OCI-M1 (cell line): Measurements from ENCODE around the gene MUSK.
"Not testable (repeated sequence)": the region's sequence is repeated elsewhere in the genome, so short reads cannot be mapped to it uniquely, and the experiment has no call there.

Source experiments
- DNase-seq: peaks from one replicate; lab custom pipeline; 2025; lab: John Stamatoyannopoulos, UW

MUSK gene

DNA sequence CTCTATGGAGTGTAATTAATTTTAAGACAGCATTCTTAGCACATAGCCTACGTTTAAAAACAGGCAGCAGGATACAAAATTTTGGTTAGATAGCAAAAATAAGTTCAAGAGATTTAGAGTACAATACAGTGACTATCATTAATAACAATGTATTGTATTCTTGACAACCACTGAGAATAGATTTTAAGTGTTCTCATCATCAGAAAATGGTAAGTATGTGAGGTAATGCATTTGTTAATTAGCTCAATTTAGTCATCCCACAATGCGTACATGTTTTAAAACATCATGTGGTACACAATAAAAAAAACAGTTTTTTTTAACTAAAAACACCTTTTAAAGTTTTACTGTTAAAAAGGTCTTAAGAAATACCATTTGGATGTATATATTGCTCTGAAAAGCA is 94.2 kb downstream of the MUSK start:
- no peak for DNase-seq

DNA sequence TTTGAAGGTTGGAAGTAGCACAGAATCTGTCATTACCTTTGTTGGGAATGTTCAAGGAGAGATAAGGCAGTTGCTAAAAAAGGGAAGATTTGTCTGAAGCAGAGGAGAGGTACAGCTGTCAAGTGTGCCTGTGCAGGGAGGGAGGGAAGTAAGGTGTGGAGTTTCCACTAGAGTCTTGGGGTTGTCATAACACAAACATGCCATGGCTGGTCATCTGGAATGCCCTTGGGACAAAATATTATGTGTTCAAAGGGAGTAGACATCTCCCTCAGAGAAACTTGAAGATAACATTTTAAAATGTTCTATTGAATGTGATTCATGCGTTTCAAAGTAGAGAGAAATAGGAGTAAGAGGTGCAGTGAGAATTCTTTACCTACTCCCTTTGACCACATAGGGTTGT is 95.0 kb downstream of the MUSK start:
- no peak for DNase-seq

DNA sequence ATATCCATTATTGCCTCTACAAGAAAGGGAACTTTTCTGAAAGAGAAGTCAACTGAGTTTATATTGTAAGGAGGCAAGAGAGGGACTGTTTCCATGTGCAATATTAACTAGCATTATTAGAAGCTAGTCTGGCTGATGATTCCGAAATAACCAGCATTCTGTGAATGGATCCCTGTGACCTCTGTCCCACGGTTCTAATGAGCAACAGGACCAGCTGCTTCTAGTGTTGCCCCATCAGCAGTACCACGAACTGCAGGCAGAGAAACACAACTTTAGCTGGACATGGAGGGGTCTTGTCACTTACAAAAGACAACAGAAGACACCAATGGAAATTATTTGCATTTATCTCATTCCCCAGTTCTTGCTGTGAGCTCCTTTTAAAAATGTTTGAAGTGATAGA is 95.4 kb downstream of the MUSK start:
- no peak for DNase-seq

DNA sequence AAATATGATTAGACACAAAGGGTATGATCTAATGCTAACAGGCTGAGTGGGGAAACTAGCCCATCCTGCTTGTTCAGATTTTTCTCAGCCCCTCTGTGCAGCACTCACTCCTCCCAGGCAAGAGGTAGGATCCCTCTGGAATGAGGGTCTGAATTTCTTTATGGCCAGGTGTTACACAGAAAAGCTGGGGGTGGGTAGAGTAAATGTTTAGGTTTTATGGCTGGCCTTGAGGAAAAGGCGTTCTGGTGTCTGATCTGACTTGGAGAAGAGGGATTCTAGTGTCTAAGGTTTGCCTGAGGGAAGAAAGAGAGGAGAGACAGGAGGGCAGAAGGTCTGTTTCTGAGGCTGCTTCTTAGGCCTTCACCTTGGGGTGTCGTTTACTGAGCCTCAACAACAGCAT is 97.3 kb downstream of the MUSK start:
- DNase-seq, result no peak

DNA sequence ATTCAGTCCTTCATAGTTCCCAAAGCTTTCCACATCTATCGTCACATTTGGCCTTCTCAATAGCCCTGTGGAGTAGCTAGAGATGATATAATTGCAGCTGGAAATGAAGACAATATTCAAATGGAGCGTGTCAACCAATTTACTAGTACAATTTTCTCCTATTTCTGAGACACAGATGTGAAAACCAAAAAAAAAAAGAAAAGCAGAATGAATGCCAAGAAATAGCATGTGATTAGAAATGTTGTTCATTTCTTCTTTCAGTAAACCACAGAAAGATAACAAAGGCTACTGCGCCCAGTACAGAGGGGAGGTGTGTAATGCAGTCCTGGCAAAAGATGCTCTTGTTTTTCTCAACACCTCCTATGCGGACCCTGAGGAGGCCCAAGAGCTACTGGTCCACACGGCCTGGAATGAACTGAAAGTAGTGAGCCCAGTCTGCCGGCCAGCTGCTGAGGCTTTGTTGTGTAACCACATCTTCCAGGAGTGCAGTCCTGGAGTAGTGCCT is 99.0 kb downstream of the MUSK start:
- DNase-seq, result peak; percentile 58

DNA sequence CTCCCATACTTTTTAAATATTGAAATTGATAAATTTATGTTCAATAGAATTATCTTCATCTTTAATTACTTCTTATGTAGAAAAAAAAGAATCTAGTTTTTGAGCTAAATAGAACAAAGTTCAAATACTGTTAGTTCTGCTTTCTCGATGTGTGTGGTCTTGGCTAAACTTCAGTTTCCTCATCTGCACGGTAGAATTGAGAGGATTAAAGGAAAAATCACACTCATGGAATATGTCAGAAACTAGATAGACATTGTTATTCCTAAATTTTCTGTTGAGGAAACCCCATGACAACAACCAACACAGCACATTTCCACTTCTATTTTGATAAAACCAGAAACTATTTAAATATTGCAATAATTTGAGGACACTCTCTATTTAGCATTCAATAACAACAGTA is 100.3 kb downstream of the MUSK start:
- DNase-seq, result peak; percentile 41

DNA sequence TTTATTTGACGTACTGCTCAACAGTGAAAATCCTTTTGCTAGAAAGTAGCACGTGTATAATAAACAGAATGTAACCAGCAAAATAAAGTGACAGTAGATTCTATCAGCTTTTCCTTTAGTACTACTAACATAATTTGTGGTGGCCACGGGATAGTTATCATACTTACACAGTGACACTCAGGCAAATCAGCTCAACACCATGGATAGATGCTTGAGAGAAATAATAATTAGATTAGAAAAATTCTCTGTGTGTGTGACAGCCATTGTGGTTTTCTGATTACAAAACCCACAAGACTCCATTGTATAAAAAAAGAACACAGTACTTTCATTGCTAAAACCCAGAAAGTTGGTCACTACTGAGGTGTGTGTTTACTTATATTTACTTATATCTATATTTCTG is 101.1 kb downstream of the MUSK start:
- DNase-seq, result peak; percentile 74

DNA sequence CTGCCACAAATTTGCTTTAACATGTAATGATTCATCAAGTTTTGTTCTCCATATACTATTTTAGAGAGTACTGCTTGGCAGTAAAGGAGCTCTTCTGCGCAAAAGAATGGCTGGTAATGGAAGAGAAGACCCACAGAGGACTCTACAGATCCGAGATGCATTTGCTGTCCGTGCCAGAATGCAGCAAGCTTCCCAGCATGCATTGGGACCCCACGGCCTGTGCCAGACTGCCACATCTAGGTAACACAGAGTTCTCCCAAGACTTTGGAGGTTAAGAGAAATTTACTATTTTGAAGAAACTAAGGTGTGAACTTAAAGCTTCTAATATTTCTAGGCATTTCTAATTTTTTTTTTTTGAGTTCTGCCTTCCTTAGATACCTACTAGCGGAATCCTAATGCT is 107.1 kb downstream of the MUSK start:
- DNase-seq, result no peak

DNA sequence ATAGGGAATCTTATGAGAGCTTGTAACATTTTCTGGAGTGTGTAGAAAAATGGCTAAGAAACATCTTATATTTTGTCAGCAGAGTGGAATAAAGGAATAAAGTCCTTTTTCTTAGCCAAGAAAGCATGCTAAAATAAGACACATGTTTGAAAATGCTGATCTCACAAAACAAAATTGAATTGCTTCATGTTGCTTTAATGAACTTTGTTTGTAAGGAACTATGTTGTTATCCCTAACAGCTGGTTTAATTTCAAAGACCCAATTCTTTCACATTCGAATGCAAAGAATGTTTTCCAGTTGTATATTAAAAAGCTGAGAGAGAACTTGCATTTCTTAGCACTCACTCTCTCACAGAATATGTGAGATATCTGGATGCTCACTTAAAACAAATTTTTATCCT is 107.6 kb downstream of the MUSK start:
- no peak for DNase-seq

DNA sequence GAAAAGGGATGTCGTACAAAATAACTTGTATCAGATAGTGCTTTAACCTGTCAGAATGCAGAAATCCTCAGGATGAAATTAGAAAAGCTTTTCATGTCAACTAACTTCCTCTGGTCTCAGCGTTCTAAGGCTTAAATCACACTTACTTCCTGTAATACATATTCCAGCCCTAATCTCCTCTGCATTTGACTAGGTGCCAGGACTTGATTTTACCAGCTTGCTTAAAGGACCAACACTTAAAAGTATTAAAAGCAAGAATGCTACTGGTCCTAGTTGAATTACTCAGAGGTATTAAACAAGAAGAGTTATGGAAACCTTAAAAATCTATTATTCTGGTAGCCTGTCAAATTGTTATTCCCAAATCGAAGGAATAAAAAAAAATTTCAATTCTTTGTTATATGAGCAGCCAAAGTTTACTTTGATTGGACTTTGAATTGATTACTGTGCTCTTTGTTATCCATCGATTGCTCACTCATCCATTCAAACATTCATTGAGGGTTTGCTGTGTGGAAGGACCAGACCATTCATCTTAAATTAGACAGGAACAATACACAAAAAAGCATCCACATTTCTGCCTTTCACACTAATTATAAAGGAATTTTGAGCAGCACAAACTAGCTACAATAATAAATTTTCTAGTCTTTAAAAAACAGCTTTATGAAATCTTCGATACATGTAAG is 108.7 kb downstream of the MUSK start:
- peak; percentile 56 for DNase-seq

DNA sequence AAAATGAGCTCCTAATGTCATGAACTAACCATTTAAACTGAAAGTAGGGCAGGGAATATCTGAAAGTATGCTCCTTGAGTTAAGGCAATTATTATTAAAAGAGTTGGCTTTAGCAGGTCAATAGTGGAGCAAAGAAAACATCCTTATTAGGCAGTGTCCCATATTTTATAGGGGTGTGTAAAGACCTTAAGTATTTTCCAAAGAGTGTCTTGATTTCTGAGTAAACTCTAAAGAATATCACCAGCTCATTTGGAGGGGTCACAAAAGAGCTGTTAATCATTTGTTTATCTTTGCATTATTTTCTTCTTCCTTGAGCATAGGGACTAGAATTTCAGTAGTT is 109.3 kb downstream of the MUSK start:
- DNase-seq, result no peak

DNA sequence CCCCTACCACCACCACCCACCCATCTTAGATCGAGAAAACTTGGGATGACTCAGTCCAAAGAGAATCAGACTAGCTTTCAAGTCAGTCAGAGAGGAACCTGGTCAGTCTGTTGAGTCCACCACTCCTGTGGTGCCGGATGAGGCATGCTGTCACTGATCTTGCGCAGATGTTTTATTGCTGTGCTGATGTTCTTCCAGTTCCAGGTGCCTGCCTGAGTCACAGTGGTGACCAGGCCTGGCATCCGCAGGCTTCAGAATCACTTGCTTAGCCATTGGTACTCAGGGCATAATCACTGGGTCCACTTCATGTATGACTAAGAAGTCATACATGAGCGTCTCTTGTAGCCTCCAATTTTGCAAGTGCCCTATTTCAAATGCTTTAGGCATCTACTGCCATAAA is 114.1 kb downstream of the MUSK start:
- DNase-seq, result no peak

DNA sequence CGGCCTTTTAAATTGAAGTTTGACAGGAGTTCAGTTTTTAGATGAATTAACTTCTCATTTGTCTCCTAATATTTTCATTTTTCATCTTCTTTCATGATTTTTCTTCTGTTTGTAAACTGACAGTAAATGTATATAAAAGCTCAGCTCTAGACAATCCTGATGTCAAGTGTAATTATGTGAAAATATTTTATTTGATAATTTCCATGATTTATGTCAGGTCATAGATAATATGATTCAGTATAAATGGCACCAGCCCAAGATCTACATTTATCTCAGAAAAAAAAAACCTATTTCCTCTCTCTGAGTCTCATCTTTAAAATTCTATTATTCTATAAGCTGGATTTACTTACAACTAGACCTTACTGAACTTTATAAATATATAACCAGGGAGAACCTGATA is 115.7 kb downstream of the MUSK start:
- no peak for DNase-seq

DNA sequence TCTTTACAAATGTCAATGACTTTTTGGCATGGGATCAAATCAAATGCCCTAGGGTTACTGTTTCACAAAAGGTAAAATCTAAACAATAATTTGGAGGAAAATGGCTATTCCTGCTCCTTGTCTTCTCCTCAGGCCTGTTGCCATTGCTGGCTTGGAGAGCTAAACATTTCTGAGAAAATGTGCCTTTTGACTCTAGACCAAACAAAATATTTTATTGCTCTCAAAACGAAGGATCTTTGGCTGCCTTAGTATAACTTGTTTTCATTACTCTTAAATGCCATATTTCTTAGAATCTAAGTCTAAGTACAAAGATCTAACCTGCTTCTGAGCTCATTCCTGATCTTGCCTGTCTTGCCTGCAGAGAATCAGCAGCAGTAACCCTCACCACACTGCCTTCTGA is 116.6 kb downstream of the MUSK start:
- DNase-seq, result no peak

DNA sequence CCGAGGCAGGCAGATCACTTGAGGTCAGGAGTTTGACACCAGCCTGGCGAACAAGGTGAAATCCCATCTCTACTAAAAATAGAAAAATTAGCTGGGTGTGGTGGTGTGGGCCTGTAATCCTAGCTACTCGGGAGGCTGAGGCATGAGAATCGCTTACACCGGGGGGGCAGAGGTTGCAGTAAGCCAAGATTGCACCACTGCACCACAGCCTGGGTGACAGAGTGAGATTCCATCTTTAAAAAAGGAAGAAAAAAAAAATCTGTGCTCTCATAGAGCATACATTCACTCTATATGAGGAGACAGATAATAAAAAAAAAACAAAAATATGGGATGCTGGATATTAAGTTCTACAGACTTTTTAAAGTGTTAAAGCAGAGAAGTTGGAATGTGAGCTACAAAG is 119.8 kb downstream of the MUSK start:
- not testable (repeated sequence) for DNase-seq

DNA sequence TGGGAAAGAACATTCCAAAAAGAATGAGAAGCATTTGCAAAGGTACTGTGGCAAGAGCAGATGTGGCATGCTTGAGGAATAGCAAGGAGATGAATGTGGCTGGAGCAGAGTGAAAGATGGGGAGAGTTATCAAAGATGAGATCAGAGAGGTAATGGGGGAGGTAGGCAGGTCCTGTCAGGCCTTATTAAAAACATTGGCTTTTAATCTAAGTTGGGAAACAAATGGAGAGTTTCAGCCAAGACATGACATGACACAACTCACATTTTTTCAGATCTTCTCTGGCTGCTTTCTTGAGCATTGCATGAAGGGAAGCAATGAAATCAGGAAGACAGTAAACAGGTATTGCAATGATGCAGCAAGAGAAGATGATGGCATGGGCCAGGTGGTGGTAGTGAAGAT is 120.3 kb downstream of the MUSK start:
- DNase-seq, result no peak

DNA sequence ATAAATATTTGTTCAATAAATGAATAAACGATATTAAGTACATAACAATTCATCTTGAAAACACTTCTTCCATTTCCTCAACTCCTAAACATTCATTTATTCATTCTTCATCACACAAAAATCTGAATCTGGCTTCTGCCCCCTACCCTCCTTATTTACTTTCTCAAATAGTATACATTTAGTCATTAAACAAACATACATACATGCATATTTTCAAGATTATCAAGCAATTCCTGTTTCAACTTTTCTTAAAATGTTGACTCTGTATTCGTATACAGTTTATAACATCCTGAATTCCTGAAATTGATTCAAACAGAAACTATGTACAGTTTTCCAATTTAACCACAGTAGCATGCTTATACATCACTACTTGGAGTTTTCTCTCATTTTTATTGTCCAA is 129.0 kb downstream of the MUSK start:
- DNase-seq, result no peak

DNA sequence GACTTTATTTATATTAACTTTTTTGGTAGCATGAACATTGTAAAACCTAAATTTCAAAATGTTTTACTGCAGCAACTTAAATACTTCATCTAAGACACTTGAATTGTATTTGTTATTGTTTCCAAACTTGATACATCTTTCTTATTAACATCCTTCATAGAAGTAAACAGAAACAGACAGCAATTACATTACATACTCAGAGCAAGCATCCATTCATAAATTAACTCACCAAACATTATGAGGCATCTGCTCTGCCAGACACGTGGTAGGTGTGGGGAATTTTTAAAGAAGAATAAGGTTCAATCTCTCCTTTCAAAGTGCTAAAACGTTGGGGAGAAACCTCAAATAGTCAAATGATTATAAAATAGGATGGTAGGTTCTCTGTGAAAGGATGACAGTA is 130.8 kb downstream of the MUSK start:
- DNase-seq, result no peak

DNA sequence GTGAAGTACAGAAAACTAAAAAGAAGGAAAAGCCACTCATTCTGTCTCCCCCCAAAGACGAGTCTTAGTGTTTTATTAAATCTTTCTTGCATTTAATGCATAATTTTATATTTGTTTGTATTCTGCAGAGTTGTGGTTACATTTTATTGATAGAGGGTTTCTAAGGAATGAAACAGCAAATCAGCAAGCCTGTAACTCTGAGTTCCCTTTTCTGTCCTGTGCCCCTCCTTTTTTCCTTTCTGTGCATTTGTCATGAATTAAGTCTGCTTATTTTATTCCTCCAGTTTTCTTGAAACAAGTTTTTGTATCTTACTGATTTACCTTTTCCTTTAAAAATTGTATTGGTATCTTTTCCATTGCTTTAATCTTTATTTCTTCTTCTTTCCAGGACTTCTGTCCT is 132.8 kb downstream of the MUSK start:
- peak; percentile 49 for DNase-seq

DNA sequence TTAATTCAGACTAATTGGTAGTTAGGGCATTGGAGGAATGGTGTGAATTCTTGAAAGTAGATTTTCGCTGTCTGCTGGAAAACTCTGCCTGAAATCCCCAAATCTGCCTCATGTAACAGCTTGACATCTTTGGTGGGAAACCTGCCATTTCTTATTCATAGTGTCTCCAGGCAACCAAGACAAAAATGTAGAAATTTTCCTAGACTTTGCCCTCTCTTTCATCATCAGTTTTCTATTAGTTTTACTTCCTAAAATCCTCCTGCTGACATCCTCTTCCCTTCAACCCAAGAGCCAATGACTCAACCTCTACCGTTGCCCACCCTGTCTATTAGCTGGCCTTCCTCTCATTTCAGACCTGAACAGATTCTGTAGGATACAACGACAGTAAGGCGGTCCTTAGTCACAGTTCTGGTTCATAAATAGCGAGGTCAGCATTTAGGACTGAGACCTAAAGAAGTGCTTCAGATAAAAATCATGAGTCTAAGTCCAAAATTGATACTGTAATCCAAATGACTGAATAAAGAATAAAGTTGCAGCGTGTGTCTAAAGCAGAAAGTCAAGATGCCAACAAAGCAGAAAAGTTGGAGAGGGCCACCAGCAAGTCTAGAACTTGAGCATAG is 133.9 kb downstream of the MUSK start:
- DNase-seq, result peak; percentile 14

DNA sequence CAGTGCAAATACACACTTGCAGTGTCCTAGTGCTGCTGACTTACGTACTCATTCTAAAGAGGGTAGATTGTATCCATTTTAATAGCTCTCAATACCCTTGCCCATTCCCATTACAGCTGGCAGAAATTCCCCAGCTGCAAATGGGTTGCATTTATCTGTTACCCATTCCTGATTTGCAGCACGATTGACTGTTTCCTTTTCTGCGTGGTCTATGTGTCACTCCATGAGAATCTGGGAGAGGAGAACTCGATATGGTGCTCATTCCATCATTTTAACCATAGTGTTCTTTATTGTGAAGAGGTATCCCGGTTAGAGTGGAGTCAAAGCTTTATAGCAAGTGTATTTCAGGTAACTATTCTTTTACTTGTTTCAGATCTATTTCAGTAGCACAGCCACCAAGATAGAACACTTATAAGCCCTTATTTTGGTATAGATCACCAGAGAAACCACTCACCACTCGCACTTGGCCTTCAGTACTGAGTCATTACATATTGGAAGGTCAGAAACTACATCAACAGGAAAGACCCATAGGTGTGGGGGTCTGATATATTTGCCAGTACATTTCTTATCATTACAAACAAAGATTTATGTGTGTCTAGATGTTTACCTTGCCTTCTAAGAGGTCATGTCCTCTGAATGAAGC is 139.5 kb downstream of the MUSK start:
- DNase-seq, result no peak

DNA sequence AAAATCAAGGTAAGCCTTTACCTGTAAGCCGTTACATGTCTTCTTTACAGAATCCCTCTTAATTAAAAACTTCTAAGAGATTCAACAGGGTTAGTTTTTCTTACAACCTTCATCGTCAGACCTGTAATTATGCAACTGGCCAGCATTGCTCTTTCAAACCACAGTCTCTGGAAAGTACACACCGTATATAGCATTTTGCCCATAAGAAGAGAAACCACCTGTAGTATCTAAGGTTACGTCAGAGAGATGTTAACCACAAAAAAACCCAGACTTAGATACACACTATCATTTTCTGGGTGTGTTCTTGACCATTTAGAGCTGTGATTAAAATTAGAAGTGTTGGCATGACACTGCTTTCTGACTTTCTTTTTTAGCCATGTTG is 140.0 kb downstream of the MUSK start:
- peak; percentile 43 for DNase-seq

DNA sequence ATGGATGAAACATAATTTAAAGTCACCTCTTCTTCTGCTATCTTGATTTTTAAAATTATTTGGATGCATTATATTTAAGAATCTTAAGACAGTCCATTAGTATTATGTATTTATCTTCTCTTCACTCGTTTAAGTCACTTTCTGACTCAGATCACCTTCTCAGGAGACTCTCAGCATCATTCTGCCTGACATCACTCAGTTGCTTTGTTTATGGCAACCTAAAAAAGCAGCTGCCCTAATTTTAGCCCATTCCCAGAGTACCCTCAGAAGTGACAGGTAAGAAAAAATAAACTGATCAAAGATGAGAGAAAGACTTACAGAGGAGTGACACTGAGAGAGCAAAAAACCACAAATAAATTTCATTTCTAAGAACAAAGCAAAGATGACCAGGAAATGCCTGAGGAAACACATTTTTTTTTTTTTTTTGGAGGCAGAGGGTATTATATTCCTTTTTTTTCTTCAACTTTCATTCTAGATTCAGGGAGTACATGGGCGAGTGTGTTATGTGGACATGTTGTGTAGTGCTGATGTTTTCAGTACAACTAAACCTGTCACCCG is 140.5 kb downstream of the MUSK start:
- no peak for DNase-seq
